HCT116 (cell line): ENCODE results near the gene EFR3B. TPM values are rescaled to one million over a fixed set of nuclear protein-coding genes. Genes with fewer than 3 reads are reported as not detected.

Source experiments
- ATAC-seq: fragments of 200-7000 bp; cut with Tn5 transposase; 2 replicates; pipeline ENCODE4 v1.9.1; 2020; ENCODE audit warnings: mild to moderate bottlenecking, moderate library complexity
- BruUV-seq: library from RNA; stranded (reverse); fragments of 400-500 nt; replicated peaks from 2 replicates; lab custom pipeline; 2021; lab: Mats Ljungman, UMichigan
- CTCF ChIA-PET: fragments of 300-600 bp; sonication (Branson Sonifier 250); formaldehyde crosslinking; loops from one replicate; lab custom pipeline; 2021; ENCODE audit warnings: antibody characterized with exemption; lab: Charles Lee
- POLR2A ChIA-PET: fragments of 300-600, 350-600 bp; sonication (Branson Sonifier 250); formaldehyde crosslinking; loops from one replicate; lab custom pipeline; 2021; ENCODE audit warnings: antibody characterized with exemption; lab: Charles Lee
- RAD21 ChIA-PET, 2 experiments: fragments of 300-600 bp; sonication (Branson Sonifier 250); formaldehyde crosslinking; loops; one replicate each; lab custom pipeline; 2023; ENCODE audit warnings: low total read pairs in 2 of 2; ENCODE audit not compliant: uncharacterized antibody in 2 of 2, unreplicated experiment in 2 of 2, low non-redundant PET in 1 of 2; lab: Charles Lee
- DNase-seq: peaks from one replicate; pipeline ENCODE4 v3.0.0-alpha.2; 2010; ENCODE audit warnings: low read depth, low spot score
- H2AFZ ChIP-seq: fragments of 200-600 bp; shearing (Covaris generic), sonication (generic); 2 replicates; pipeline ENCODE4 v1.6.1; 2017; ENCODE audit warnings: low read depth, mixed run types, mixed read lengths, antibody characterized with exemption, low read length; ENCODE audit not compliant: poor library complexity, severe bottlenecking
- H3K27ac ChIP-seq: 2 replicates; pipeline ENCODE4 v1.5.1; 2012; ENCODE audit warnings: low read depth, low read length
- H3K27me3 ChIP-seq: fragments of 200-600 bp; sonication (generic); 2 replicates; pipeline ENCODE4 v1.6.1; 2016; ENCODE audit warnings: mixed run types, low read length, mixed read lengths; ENCODE audit not compliant: insufficient read depth
- H3K36me3 ChIP-seq, 2 experiments: fragments of 200-500 bp in 1 of 2; fragments of 200-600 bp in 1 of 2; sonication (Bioruptor generic) in 1 of 2; sonication (generic) in 1 of 2; 2 replicates each; pipeline versions ENCODE4 v1.5.1 to v1.6.1; 2014 to 2016; ENCODE audit warnings: low read length in 2 of 2, inconsistent platforms in 1 of 2, mixed read lengths in 1 of 2, mixed run types in 1 of 2; ENCODE audit not compliant: insufficient read depth in 2 of 2, control insufficient read depth in 1 of 2
- H3K4me1 ChIP-seq, 2 experiments: fragments of 200-600 bp in 1 of 2; sonication (generic) in 1 of 2; 2 replicates each; pipeline versions ENCODE4 v1.5.1 to v1.6.1; 2012 to 2017; ENCODE audit warnings: low read length in 2 of 2, inconsistent platforms in 1 of 2, mild to moderate bottlenecking in 1 of 2, mixed read lengths in 1 of 2, mixed run types in 1 of 2, moderate library complexity in 1 of 2; ENCODE audit not compliant: insufficient read depth in 2 of 2, control insufficient read depth in 1 of 2
- H3K4me2 ChIP-seq: fragments of 200-600 bp; sonication (generic); 2 replicates; pipeline ENCODE4 v1.6.1; 2017; ENCODE audit warnings: mixed run types, low read length, mixed read lengths
- H3K4me3 ChIP-seq, 2 experiments: fragments of 200-600 bp in 1 of 2; sonication (generic) in 1 of 2; replicated peaks in 1 of 2; 2 replicates each; pipeline ENCODE4 v1.5.1; 2011 to 2016; ENCODE audit warnings: low read length in 2 of 2, control low read depth in 1 of 2, low read depth in 1 of 2, mild to moderate bottlenecking in 1 of 2, mixed read lengths in 1 of 2, mixed run types in 1 of 2
- H3K79me2 ChIP-seq: fragments of 200-600 bp; sonication (generic); 2 replicates; pipeline ENCODE4 v1.6.1; 2017; ENCODE audit warnings: mild to moderate bottlenecking, mixed run types, low read length, moderate library complexity, mixed read lengths; ENCODE audit not compliant: insufficient read depth
- H3K9ac ChIP-seq: fragments of 200-600 bp; sonication (generic); 2 replicates; pipeline ENCODE4 v1.6.1; 2016; ENCODE audit warnings: low read length, mixed read lengths
- H3K9me2 ChIP-seq: fragments of 200-600 bp; sonication (generic), shearing (Covaris generic); 2 replicates; pipeline ENCODE4 v1.6.1; 2017; ENCODE audit warnings: mixed run types, mild to moderate bottlenecking, moderate library complexity; ENCODE audit not compliant: insufficient read depth
- H3K9me3 ChIP-seq, 2 experiments: fragments of 200-500 bp in 1 of 2; fragments of 200-600 bp in 1 of 2; sonication (Bioruptor generic) in 1 of 2; sonication (generic) in 1 of 2; 2 replicates each; pipeline ENCODE4 v1.6.1; 2014 to 2017; ENCODE audit warnings: low read length in 2 of 2, mixed read lengths in 2 of 2, inconsistent platforms in 1 of 2, low read depth in 1 of 2, mild to moderate bottlenecking in 1 of 2, mixed run types in 1 of 2, moderate library complexity in 1 of 2; ENCODE audit not compliant: control insufficient read depth in 1 of 2, insufficient read depth in 1 of 2
- H4K20me1 ChIP-seq: fragments of 200-600 bp; sonication (generic), shearing (Covaris generic); 2 replicates; pipeline ENCODE4 v1.6.1; 2017; ENCODE audit warnings: mixed run types, mild to moderate bottlenecking, moderate library complexity; ENCODE audit not compliant: insufficient read depth
- ATF3 ChIP-seq: IDR thresholded peaks from 2 replicates; pipeline ENCODE4 v1.6.1; 2012
- CEBPB ChIP-seq: IDR thresholded peaks from 2 replicates; pipeline ENCODE4 v1.6.1; 2012; ENCODE audit warnings: low read depth
- EGR1 ChIP-seq: IDR thresholded peaks from 2 replicates; pipeline ENCODE4 v1.6.1; 2012; ENCODE audit warnings: low read depth
- EZH2 ChIP-seq: fragments of 200-600 bp; sonication (generic); IDR thresholded peaks from 2 replicates; pipeline ENCODE4 v1.6.1; 2017; ENCODE audit warnings: antibody characterized with exemption, mixed run types
- FOSL1 ChIP-seq: IDR thresholded peaks from 2 replicates; pipeline ENCODE4 v1.6.1; 2012; ENCODE audit warnings: low read depth
- JUND ChIP-seq: IDR thresholded peaks from 2 replicates; pipeline ENCODE4 v1.6.1; 2012
- POLR2A ChIP-seq: IDR thresholded peaks from 2 replicates; pipeline ENCODE4 v1.7.0; 2011; ENCODE audit warnings: borderline replicate concordance; ENCODE audit not compliant: insufficient read depth, insufficient read length; ENCODE audit errors: extremely low read depth
- POLR2AphosphoS5 ChIP-seq: IDR thresholded peaks from 2 replicates; pipeline ENCODE4 v1.6.1; 2011; ENCODE audit warnings: mild to moderate bottlenecking, low read depth, low read length, moderate library complexity
- REST ChIP-seq: IDR thresholded peaks from 2 replicates; pipeline ENCODE4 v1.6.1; 2012; ENCODE audit warnings: low read depth
- SRF ChIP-seq: IDR thresholded peaks from 2 replicates; pipeline ENCODE4 v1.6.1; 2012; ENCODE audit warnings: low read depth
- ZFX ChIP-seq: fragments of 450-650 bp; IDR thresholded peaks from 2 replicates; pipeline ENCODE4 v1.6.1; 2017
- ZNF274 ChIP-seq: fragments of 200-500 bp; sonication (Bioruptor generic); IDR thresholded peaks from 2 replicates; pipeline ENCODE4 v1.6.1; 2014; ENCODE audit warnings: mild to moderate bottlenecking, low read depth, low read length, inconsistent platforms
- intact Hi-C: fragments of 100-400 bp; cut with micrococcal nuclease; formaldehyde crosslinking; loops from 2 replicates; pipeline ENCODE4 v1.10.0; 2022
- total RNA-seq: library from RNA; stranded (reverse); gene quantifications from one replicate; pipeline ENCODE4 v1.2.1, GENCODE V29; 2021; ENCODE audit not compliant: unreplicated experiment
- TF ChIP-seq, protein P1 (sequence below), 3 experiments: fragments of 200-600 bp in 1 of 3; sonication (generic) in 1 of 3; IDR thresholded peaks in 2 of 3; conservative IDR thresholded peaks in 1 of 3; 2 replicates each; pipeline ENCODE4 v1.5.1; 2012 to 2017; ENCODE audit warnings: low read depth in 2 of 3, low read length in 2 of 3, antibody characterized with exemption in 1 of 3, borderline replicate concordance in 1 of 3, control low read depth in 1 of 3, mild to moderate bottlenecking in 1 of 3, mixed read lengths in 1 of 3, mixed run types in 1 of 3, moderate library complexity in 1 of 3; ENCODE audit not compliant: insufficient read depth in 1 of 3
- TF ChIP-seq, protein P2 (sequence below): IDR thresholded peaks from 2 replicates; pipeline ENCODE4 v1.6.1; 2012

EFR3B gene
- total RNA-seq, 1 experiment from 2014 or later, result 0.96 TPM

GRCh38 chr2:25177211-25177611, 135.3 kb downstream of the EFR3B start (continued):
- TF ChIP-seq ZNF274 (no peak), CEBPB (no peak)

DNA sequence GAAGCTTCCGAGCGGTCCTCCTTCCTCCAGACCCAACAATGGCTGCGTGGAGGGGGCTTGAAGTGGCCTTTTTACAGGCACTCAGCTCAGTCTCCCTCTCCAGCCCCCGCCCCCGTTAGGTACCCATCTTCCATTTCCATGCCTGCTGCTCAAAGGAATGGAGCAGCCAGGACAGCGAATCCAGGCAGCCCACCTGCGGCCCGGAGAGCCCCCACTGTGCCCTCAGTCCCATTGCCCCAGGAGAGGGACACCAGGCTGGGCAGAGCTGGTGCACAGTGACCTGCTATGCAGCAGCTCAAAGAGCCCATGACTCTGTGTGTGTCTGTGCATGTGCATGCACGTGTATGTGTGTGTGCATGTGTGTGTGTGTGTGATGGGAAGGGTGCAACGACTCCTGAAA, 137.1 kb downstream of the EFR3B start:
- no peak for TF ChIP-seq POLR2AphosphoS5
- no peak for TF ChIP-seq EGR1
- TF ChIP-seq, protein P1, sequence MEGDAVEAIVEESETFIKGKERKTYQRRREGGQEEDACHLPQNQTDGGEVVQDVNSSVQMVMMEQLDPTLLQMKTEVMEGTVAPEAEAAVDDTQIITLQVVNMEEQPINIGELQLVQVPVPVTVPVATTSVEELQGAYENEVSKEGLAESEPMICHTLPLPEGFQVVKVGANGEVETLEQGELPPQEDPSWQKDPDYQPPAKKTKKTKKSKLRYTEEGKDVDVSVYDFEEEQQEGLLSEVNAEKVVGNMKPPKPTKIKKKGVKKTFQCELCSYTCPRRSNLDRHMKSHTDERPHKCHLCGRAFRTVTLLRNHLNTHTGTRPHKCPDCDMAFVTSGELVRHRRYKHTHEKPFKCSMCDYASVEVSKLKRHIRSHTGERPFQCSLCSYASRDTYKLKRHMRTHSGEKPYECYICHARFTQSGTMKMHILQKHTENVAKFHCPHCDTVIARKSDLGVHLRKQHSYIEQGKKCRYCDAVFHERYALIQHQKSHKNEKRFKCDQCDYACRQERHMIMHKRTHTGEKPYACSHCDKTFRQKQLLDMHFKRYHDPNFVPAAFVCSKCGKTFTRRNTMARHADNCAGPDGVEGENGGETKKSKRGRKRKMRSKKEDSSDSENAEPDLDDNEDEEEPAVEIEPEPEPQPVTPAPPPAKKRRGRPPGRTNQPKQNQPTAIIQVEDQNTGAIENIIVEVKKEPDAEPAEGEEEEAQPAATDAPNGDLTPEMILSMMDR (IDR thresholded peaks at IDR 0.05 in 2 of 3, conservative IDR thresholded peaks at IDR 0.05 in 1 of 3; ENCODE audit: borderline replicate concordance in 1 of 3, insufficient read depth in 1 of 3, low read depth in 2 of 3, low read length in 2 of 3), result no peak
- TF ChIP-seq, protein P2, sequence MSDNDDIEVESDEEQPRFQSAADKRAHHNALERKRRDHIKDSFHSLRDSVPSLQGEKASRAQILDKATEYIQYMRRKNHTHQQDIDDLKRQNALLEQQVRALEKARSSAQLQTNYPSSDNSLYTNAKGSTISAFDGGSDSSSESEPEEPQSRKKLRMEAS, result no peak
- TF ChIP-seq JUND, result no peak
- no peak for TF ChIP-seq EZH2
- no peak for TF ChIP-seq POLR2A
- no peak for TF ChIP-seq SRF
- TF ChIP-seq ZFX, result no peak
- no peak for TF ChIP-seq ATF3
- no peak for TF ChIP-seq FOSL1
- no peak for TF ChIP-seq REST
- Histone ChIP-seq H2AFZ (no peak overlapping the region), H4K20me1 (no peaks in the 10 kb centered on the region), H3K36me3 (no peaks in the 10 kb centered on the region), H3K9ac (no peak overlapping the region), H3K4me1 (no peaks in the 10 kb centered on the region), H3K9me2 (no peaks in the 10 kb centered on the region), H3K27ac (no peak overlapping the region), H3K27me3 (no peaks in the 10 kb centered on the region), H3K4me2 (no peak overlapping the region), H3K4me3 (no peak overlapping the region), H3K79me2 (no peaks in the 10 kb centered on the region), H3K9me3 (no peaks in the 10 kb centered on the region)
- RAD21 ChIA-PET, result no interaction called here
- POLR2A ChIA-PET, result no interaction called here
- intact Hi-C loops, result no loop called here
- no TSS peak for BruUV-seq
- ATAC-seq, result no peak
- DNase-seq, result no peak
- CTCF ChIA-PET, result no interaction called here
